Stomach smooth muscle (tissue), 2 donors: ENCODE measurements around the gene EGR2.

Experiments
- H3K27ac ChIP-seq: one replicate; pipeline ENCODE4 v1.7.0; 2013; ENCODE audit warnings: mild to moderate bottlenecking, low read length, inconsistent platforms
- H3K27me3 ChIP-seq, 2 donors: one replicate each; pipeline ENCODE4 v1.7.0; 2013; ENCODE audit warnings: low read length in 2 of 2; ENCODE audit not compliant: insufficient read depth in 2 of 2, control insufficient read depth in 1 of 2
- H3K36me3 ChIP-seq, 2 donors: one replicate each; pipeline ENCODE4 v1.7.0; 2013; ENCODE audit warnings: low read length in 2 of 2; ENCODE audit not compliant: control insufficient read depth in 2 of 2, insufficient read depth in 2 of 2
- H3K4me1 ChIP-seq: one replicate; pipeline ENCODE4 v1.7.0; 2013; ENCODE audit warnings: low read length; ENCODE audit not compliant: control insufficient read depth, insufficient read depth
- H3K4me3 ChIP-seq, 2 donors: one replicate each; pipeline ENCODE4 v1.7.0; 2013; ENCODE audit warnings: low read length in 2 of 2
- H3K9ac ChIP-seq, 2 donors: one replicate each; pipeline ENCODE4 v1.7.0; 2013; ENCODE audit warnings: low read length in 2 of 2, mild to moderate bottlenecking in 1 of 2
- H3K9me3 ChIP-seq, 2 donors: one replicate each; pipeline ENCODE4 v1.7.0; 2013; ENCODE audit warnings: low read length in 2 of 2; ENCODE audit not compliant: control insufficient read depth in 2 of 2
- donor health status: healthy.
- donor health status: Pancreatic carcinoma.

EGR2 gene

GRCh38 chr10:62772186-62772974 lies 43.8 kb downstream of the EGR2 start:
- peaks cover 0 to 2% of the 10 kb centered on the region in 2 donors for H3K27me3 ChIP-seq
- H3K4me1 ChIP-seq: no peaks in the 10 kb centered on the region
- H3K9me3 ChIP-seq: no peaks in the 10 kb centered on the region
- H3K27ac ChIP-seq: no peak overlapping the region
- no peak overlapping the region for H3K4me3 ChIP-seq
- no peaks in the 10 kb centered on the region for H3K36me3 ChIP-seq
- no peak overlapping the region for H3K9ac ChIP-seq

- no peak overlapping the region for H3K27ac ChIP-seq
- no peak overlapping the region for H3K4me3 ChIP-seq
- H3K27me3 ChIP-seq: peaks cover 0 to 2% of the 10 kb centered on the region in 2 donors
- no peaks in the 10 kb centered on the region for H3K4me1 ChIP-seq
- no peak overlapping the region for H3K9ac ChIP-seq
- H3K9me3 ChIP-seq: no peaks in the 10 kb centered on the region
- no peaks in the 10 kb centered on the region for H3K36me3 ChIP-seq
Observed at GRCh38 chr10:62769574-62770242, 46.5 kb downstream of the EGR2 start.

GRCh38 chr10:62766386-62766785 lies 49.8 kb downstream of the EGR2 start:
- no peak overlapping the region for H3K9ac ChIP-seq
- no peaks in the 10 kb centered on the region for H3K36me3 ChIP-seq
- H3K4me3 ChIP-seq: no peak overlapping the region
- H3K27me3 ChIP-seq: peaks cover 0 to 2% of the 10 kb centered on the region in 2 donors
- H3K4me1 ChIP-seq: no peaks in the 10 kb centered on the region
- no peak overlapping the region for H3K27ac ChIP-seq
- no peaks in the 10 kb centered on the region for H3K9me3 ChIP-seq

- no peak overlapping the region for H3K27ac ChIP-seq
- H3K36me3 ChIP-seq: no peaks in the 10 kb centered on the region
- H3K27me3 ChIP-seq: peaks cover 0 to 2% of the 10 kb centered on the region in 2 donors
- H3K9ac ChIP-seq: no peak overlapping the region
- H3K4me3 ChIP-seq: no peak overlapping the region
- H3K9me3 ChIP-seq: no peaks in the 10 kb centered on the region
- no peaks in the 10 kb centered on the region for H3K4me1 ChIP-seq
Observed at GRCh38 chr10:62765726-62766125, 50.4 kb downstream of the EGR2 start.

GRCh38 chr10:62764011-62764410 lies 52.2 kb downstream of the EGR2 start:
- Histone ChIP-seq H3K27ac (no peak overlapping the region), H3K36me3 (no peaks in the 10 kb centered on the region), H3K9me3 (no peaks in the 10 kb centered on the region), H3K4me3 (no peak overlapping the region), H3K27me3 (no peaks in the 10 kb centered on the region), H3K4me1 (peaks cover 3% of the 10 kb centered on the region), H3K9ac (no peak overlapping the region)

GRCh38 chr10:62763155-62763554 lies 53.0 kb downstream of the EGR2 start:
- Histone ChIP-seq H3K36me3 (no peaks in the 10 kb centered on the region), H3K27me3 (no peaks in the 10 kb centered on the region), H3K27ac (no peak overlapping the region), H3K4me1 (peaks cover 3% of the 10 kb centered on the region), H3K9me3 (no peaks in the 10 kb centered on the region), H3K4me3 (no peak overlapping the region), H3K9ac (no peak overlapping the region)
